Common myeloid progenitor, CD34-positive (primary cell): ENCODE measurements around the gene SMOC1.

Experiments
- CTCF ChIA-PET: fragments of 350-600 bp; sonication (Branson Sonifier 250); formaldehyde crosslinking; loops from one replicate; lab custom pipeline; 2021; ENCODE audit warnings: antibody characterized with exemption; lab: Charles Lee
- POLR2A ChIA-PET: fragments of 350-600 bp; sonication (Branson Sonifier 250); formaldehyde crosslinking; loops from one replicate; lab custom pipeline; 2021; ENCODE audit warnings: antibody characterized with exemption; lab: Charles Lee
- DNase-seq, 3 donors: peaks; one replicate each; pipeline versions ENCODE4 v3.0.0 to v3.0.0-alpha.2; 2013
- H3K27ac ChIP-seq, 2 experiments: 1 replicate in 1 of 2; 2 replicates in 1 of 2; pipeline ENCODE4 v1.7.0; 2013; ENCODE audit warnings: inconsistent platforms in 2 of 2, low read length in 2 of 2, mild to moderate bottlenecking in 2 of 2, low read depth in 1 of 2, moderate library complexity in 1 of 2; ENCODE audit not compliant: severe bottlenecking in 2 of 2, insufficient read depth in 1 of 2, poor library complexity in 1 of 2
- H3K27me3 ChIP-seq, 5 experiments: replicated peaks in 2 of 5; 1 replicate in 3 of 5; 2 replicates in 2 of 5; pipeline versions ENCODE4 v1.6.1 to v1.7.0; 2013; ENCODE audit warnings: low read length in 4 of 5, mild to moderate bottlenecking in 2 of 5, moderate library complexity in 2 of 5, inconsistent platforms in 1 of 5; ENCODE audit not compliant: insufficient read depth in 5 of 5, control insufficient read depth in 4 of 5
- H3K36me3 ChIP-seq, 4 experiments: 1 replicate in 2 of 4; 2 replicates in 2 of 4; pipeline versions ENCODE4 v1.6.1 to v1.7.0; 2013; ENCODE audit warnings: low read length in 3 of 4, control low read depth in 1 of 4, mild to moderate bottlenecking in 1 of 4; ENCODE audit not compliant: control insufficient read depth in 4 of 4, insufficient read depth in 4 of 4
- H3K4me1 ChIP-seq, 4 experiments: 1 replicate in 3 of 4; 2 replicates in 1 of 4; pipeline versions ENCODE4 v1.6.1 to v1.7.1; 2013; ENCODE audit warnings: low read length in 3 of 4, mild to moderate bottlenecking in 3 of 4, control low read depth in 1 of 4, inconsistent platforms in 1 of 4, moderate library complexity in 1 of 4; ENCODE audit not compliant: control insufficient read depth in 4 of 4, insufficient read depth in 4 of 4; ENCODE audit errors: control extremely low read depth in 1 of 4
- H3K4me3 ChIP-seq, 7 experiments: 1 replicate in 4 of 7; 2 replicates in 3 of 7; pipeline versions ENCODE4 v1.5.1 to v1.7.0; 2013; ENCODE audit warnings: mild to moderate bottlenecking in 7 of 7, low read length in 6 of 7, moderate library complexity in 6 of 7, inconsistent platforms in 2 of 7, low read depth in 2 of 7, control low read depth in 1 of 7; ENCODE audit not compliant: insufficient read depth in 4 of 7, control insufficient read depth in 1 of 7; ENCODE audit errors: extremely low read depth in 1 of 7
- H3K9me3 ChIP-seq, 5 experiments: 1 replicate in 4 of 5; 2 replicates in 1 of 5; pipeline versions ENCODE4 v1.6.1 to v1.7.1; 2013; ENCODE audit warnings: low read length in 4 of 5, mild to moderate bottlenecking in 2 of 5, inconsistent platforms in 1 of 5, low read depth in 1 of 5, moderate library complexity in 1 of 5; ENCODE audit not compliant: control insufficient read depth in 4 of 5, insufficient read depth in 2 of 5; ENCODE audit errors: control extremely low read depth in 1 of 5
- WGBS: methylation state at CpG from one replicate; pipeline ENCODE4 v1.1.5; 2013; ENCODE audit not compliant: insufficient coverage; 5-methylcytosine and 5-hydroxymethylcytosine counted together

SMOC1 gene

GRCh38 chr14:70000601-70001000, 121.4 kb downstream of the SMOC1 start:
- no CpG with 5 or more reads among the region's 7 CpGs for WGBS
- Histone ChIP-seq H3K27me3 (peaks cover 0 to 11% (median 0%) of the 10 kb centered on the region in 5 experiments), H3K27ac (no peak overlapping the region), H3K4me1 (no peaks in the 10 kb centered on the region), H3K4me3 (no peak overlapping the region), H3K36me3 (no peaks in the 10 kb centered on the region), H3K9me3 (no peaks in the 10 kb centered on the region)
- CTCF ChIA-PET = interaction anchor here (0.7 kb wide), 1 partner anchor 27 kb away, joined by 3 read pairs; no protein-coding TSS in a partner anchor
- DNase-seq = no peak
- POLR2A ChIA-PET = no interaction called here

GRCh38 chr14:70002589-70003346, 123.6 kb downstream of the SMOC1 start:
- Histone ChIP-seq H3K4me3 (no peak overlapping the region), H3K27me3 (peaks cover 0 to 11% (median 0%) of the 10 kb centered on the region in 5 experiments), H3K27ac (no peak overlapping the region), H3K9me3 (no peaks in the 10 kb centered on the region), H3K36me3 (no peaks in the 10 kb centered on the region), H3K4me1 (no peaks in the 10 kb centered on the region)
- 100% methylated on average over 2 of the region's 6 CpGs for WGBS
- ChIA-PET CTCF (no interaction called here), POLR2A (no interaction called here)
- DNase-seq = no peak

DNA sequence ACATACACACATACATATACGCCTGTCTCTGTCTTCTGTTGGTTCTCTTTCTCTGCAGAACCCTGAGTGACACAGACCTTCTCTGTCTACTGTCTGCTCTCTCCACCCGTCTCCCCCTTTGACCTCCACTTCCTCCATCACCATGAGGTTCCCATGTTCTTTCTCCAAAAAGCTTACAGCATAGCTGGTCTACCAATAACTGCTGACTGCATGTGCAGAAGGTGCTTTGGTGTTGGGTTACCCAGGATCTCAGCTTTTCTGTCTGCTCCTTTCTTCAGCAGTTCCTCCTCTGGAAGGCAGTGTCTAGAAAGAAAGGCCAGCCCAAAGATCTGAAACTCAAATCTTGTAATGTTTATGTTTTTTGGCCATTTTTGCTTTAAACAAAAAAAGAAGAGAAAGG, 125.6 kb downstream of the SMOC1 start:
- 90% methylated on average over 2 of the region's 2 CpGs for WGBS
- CTCF ChIA-PET = no interaction called here
- Histone ChIP-seq H3K4me3 (no peak overlapping the region), H3K27ac (no peak overlapping the region), H3K36me3 (no peaks in the 10 kb centered on the region), H3K9me3 (no peaks in the 10 kb centered on the region), H3K27me3 (peaks cover 0 to 7% (median 0%) of the 10 kb centered on the region in 5 experiments), H3K4me1 (peaks cover 0 to 6% (median 3%) of the 10 kb centered on the region in 4 experiments)
- POLR2A ChIA-PET = no interaction called here
- no peak for DNase-seq

DNA sequence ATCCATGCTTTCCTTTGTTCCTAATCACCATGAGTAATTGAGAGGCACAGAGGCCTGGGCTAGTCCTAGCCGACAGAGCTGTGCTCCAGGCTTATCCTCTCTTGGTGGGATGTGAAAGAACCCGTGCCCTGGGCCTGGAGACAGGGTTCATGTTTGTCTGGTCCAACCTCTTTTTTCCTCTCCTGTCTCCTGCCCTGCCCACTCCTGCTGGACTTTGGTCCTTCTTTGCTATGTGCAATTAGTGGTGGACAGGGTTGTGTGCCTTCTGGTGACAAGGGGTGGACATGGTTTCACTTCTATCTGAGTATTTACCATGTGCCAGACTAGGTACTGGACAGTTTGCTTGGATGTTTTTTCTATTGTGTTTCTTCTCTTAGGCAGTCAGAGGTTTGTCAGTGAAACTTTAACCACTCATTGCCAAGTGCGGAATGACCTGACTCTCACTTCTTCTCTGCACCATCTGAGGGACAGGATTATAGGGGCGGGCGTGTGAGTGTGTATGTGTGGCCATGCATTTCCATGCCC, 126.1 kb downstream of the SMOC1 start:
- CTCF ChIA-PET = no interaction called here
- no peak overlapping the region for H3K4me3 ChIP-seq
- no peaks in the 10 kb centered on the region for H3K9me3 ChIP-seq
- no peak for DNase-seq
- POLR2A ChIA-PET = no interaction called here
- peaks cover 0 to 7% (median 0%) of the 10 kb centered on the region in 5 experiments for H3K27me3 ChIP-seq
- H3K27ac ChIP-seq = no peak overlapping the region
- H3K4me1 ChIP-seq = peaks cover 0 to 8% (median 3%) of the 10 kb centered on the region in 4 experiments
- WGBS = 100% methylated on average over 4 of the region's 5 CpGs
- no peaks in the 10 kb centered on the region for H3K36me3 ChIP-seq

- WGBS = 67% methylated on average over 1 of the region's 6 CpGs
- H3K27ac ChIP-seq = no peak overlapping the region
- H3K4me3 ChIP-seq = no peak overlapping the region
- H3K36me3 ChIP-seq = no peaks in the 10 kb centered on the region
- peaks cover 0 to 7% (median 0%) of the 10 kb centered on the region in 5 experiments for H3K27me3 ChIP-seq
- POLR2A ChIA-PET = no interaction called here
- peaks cover 0 to 8% (median 3%) of the 10 kb centered on the region in 4 experiments for H3K4me1 ChIP-seq
- H3K9me3 ChIP-seq = no peaks in the 10 kb centered on the region
- peak in 1 of 3 donors; percentile 19 for DNase-seq
- CTCF ChIA-PET = interaction anchor here (0.6 to 2.1 kb wide), 3 partner anchors 10 to 382 kb away, joined by 3 to 10 read pairs (median 3); no protein-coding TSS in a partner anchor
Measured at GRCh38 chr14:70006699-70007098, 127.5 kb downstream of the SMOC1 start.

DNA sequence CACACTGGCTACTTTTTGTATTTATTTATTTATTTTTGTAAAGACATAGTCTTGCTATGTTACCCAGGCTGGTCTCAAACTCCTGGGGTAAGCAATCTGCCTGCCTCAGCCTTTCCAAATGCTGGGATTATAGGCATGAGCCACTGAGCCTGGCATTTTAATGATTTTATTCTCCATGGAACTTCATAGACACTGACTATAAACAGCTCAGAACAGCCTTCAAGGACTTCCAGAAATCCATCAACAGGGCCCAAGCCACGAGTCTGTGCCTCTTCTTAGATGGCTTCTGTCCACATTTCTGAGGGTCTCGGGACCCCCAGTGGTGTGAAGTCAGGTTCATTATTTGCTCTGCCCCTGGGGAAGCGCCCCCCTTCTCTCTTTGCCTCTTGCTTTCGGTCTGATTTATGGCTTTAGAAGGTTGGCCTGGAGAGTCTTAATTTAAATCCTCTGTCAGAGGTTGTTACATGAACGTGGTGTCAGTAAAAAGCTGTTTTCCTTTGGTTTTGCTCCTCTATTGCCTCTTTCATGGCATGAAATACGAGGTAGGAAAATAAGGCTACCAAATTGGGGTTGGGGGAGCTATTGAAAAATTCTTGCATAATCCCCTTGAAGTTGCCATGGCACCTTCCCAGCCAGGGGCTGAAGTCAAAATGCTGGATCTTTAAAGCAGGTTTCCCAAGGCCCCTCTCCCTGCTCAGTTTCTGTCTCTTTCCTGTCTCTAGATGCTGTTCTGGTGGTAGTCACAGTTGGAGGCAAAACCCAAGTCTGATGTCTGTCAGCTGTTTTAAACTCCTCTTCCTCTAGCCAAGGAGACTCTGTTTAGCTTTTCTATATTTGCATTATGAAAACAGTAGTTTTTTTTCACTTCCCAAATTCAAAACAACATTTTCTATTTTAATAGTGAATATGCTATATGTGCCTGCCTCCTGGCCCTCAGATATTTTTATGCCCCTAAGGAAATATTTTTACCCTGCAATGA, 129.4 kb downstream of the SMOC1 start:
- Histone ChIP-seq H3K36me3 (no peaks in the 10 kb centered on the region), H3K27me3 (peaks cover 0 to 4% (median 0%) of the 10 kb centered on the region in 5 experiments), H3K27ac (no peak overlapping the region), H3K9me3 (no peaks in the 10 kb centered on the region), H3K4me1 (peaks cover 0 to 8% (median 3%) of the 10 kb centered on the region in 4 experiments), H3K4me3 (no peak overlapping the region)
- ChIA-PET POLR2A (no interaction called here), CTCF (interaction anchor here (0.7 to 2.1 kb wide), 4 partner anchors 8 to 131 kb away, joined by 3 to 10 read pairs (median 4); no protein-coding TSS in a partner anchor)
- DNase-seq = no peak
- WGBS = 38% methylated on average over 5 of the region's 6 CpGs
